Amniotic epithelial cell (primary cell): Measurements from ENCODE around the gene CPD.

ENCODE experiments used
- DNase-seq: peaks from one replicate; pipeline ENCODE4 v3.0.0-alpha.2; 2010; ENCODE audit warnings: low read depth

The CPD gene

DNA sequence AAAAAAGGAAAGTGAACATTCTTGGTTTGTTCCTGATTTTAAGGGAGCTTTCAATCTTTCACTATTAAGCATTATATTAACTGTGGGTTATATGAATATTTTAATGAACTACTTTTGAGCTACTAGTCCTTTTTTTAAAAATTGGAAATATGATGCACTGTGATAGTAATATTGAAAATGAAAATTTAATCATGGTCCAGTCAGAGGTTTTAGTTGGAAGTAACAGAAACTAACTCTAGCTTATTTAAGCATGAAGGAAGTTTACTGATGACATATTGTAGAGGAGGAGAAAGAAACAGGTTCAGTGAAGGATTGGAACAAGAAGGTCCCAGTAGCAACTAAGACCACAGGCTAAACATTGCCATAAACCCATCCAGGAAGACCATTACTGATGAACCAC is 24.0 kb upstream of the CPD start:
- DNase-seq: no peak

DNA sequence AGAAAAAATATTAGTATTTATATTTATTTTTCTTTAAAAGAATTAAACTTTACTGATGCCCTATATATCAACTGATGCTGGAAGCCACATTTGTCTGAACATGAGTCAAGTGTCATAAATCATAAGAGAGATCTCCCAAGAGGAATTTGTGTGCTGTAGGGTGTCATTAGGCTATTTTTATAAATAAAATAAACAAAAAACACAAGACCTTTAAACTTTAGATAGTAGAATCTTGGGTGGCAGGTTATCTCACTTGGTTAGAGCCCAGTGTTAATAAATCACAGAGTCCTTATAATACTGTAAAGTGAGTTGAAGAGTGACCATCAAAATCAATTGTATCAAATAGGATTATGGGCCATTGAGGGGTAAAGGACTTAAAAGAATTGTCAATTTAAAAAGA is 21.3 kb upstream of the CPD start:
- DNase-seq: peak; percentile 24

DNA sequence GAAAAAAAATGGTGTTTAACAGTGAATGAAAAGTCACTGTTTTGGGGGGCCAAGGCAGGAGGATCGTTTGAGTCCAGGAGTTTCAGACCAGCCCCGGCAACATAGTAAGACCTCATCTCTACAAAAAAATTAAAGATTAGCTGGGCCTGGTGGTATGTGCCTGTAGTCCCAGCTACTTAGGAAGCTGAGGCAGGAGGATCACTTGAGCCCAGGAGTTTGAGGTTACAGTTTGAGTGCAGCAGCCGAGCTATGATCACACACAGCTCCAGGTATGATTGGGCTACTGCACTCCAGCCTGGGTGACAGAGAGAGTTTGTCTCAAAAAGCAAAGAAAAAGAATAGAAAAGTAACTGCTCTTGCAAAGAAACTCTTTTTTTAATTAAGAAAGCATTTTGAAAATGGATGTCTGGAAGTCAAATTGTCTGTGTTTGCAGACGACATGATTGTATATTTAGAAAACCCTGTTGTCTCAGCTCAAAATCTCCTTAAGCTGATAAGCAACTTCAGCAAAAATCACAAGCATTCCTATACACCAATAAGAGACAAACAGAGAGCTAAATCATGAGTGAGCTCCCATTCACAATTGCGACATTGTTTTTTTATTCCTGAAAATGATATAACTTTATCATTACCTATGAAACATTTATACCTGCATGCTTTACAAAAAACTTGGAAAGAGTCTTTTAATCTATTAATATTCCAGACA is 20.5 kb upstream of the CPD start:
- no peak for DNase-seq

DNA sequence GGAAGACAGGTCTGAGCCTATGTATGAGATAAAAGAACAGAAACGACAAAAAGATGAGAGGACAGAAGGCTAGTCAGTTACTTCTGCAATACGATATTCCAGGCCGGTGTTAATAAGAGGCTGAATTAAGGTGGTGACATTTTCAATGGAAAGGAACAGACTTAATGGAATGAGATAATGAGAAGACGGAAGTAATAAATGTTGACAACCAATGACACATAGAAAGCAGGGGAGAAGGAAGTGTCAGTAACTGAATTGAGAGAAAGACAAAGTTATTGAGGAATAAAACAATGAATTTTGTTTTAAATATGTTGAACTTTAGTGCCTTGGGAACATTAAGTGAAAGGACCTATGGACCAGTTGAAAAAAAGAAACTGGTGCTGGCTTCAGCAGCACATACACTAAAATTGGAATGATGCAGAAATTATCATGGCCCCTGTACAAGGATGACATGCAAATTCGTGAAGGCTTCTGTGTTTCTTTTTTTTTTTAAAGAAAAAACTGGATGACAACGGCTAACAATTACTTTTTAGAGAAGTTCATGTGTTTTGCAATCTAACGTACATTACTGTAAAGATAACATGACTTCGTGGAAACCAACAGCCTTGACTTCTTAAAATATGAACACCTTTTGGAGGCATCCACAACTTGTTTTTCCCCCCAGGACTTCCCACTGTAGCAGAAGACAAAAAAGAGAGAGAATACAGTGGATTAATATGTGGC is 18.5 kb upstream of the CPD start:
- no peak for DNase-seq

DNA sequence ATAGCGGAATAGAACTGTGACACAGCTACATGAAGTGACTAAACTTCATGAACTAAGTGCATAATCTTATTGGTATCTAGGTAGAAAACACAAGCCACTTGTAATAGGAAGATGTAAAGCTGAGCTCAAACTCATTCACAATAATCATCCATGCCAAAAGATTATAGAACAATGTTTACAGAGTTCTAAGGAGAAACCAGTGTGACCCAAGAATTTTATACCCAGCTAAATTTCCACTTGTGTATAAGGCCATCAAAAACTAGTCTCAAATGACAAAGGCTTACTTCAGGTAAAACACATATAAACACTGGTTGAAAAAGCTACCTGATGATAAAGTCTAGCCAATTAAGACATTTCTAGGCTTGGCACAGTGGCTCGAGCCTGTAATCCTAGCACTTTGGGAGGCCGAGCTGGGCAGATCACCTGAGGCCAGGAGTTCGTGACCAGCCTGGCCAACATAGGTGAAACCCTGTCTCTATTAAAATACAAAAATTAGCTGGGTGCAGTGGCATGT is 16.9 kb upstream of the CPD start:
- DNase-seq: no peak

DNA sequence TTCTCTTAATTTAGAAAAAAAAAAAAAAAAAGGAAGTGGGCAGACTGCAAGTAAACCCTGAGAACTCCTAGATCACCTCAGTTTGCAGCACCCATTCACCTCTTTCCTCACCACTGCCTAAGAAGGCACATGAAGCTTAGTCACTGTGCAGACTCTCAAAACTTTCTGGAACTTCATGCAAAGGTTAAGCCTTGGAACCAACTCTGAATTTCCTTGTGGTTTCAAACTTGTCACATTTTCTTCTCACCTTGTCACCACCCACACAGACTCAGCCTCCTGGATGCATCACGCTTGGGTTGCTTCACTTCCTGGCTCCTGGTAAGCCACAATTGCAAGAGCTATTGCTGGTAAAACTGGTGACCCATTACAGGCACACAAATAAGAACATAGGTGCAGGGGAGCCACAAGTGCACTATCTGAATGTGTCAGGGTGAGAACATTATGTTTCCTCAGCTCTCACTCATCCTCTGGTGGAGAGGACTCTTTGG is 15.0 kb upstream of the CPD start:
- DNase-seq: peak; percentile 76

DNA sequence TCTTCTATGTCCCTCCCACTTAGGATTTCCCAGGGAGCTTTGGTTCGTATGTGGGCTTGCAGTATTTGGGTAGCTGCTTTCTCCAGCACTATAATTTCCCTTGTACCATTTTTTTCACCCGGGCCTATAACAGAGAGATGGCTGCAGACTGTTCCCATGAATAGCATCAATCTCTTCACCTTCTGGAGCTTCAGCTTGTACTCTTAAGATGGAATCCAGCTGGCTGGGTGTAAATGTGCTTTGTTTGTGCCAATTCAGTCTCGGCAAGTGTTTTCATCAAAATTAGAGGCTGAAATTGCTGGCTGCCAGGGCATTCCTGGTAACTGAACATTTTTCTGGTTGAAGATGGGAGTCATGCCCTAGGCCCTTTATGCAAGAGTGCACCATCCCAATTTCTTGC is 12.2 kb upstream of the CPD start:
- no peak for DNase-seq

DNA sequence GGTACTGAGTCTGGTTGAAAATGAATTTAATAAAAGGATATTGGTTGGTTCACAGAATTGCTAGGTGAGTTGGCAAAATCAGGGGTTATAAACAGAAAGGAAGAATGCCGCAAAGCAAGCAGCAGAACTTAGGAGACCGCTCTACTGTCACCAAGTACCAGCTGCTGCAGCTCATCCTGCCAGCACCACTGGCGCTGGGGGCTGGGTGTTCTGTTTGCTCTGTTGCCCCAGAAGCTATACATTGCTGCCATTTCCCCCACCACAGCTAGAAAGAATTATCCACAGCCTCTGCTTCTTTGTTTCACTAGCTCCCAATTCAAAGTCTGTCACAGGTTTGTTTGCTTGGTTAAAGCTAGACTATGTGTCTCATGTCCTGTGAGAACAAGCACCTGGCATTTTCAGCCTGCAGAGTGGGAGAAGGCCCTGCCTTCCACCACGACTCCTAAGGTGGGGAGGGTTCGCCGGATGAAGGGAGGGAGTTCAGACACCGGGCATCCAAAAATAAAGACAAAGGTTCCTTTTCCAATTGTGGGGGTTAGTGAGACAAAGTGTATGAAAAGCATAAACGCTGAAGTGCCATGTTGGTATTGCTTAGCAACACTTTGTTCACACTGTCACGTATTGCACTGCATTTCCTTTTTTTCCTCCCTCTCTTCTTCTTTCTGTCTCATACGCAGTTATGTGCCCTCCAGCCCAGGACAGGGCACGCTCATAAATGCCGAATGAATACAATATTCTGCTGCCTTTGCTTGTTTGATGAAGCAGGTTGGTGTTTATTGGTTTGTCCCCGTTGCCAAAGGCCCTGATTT is 9.6 kb upstream of the CPD start:
- DNase-seq: no peak

DNA sequence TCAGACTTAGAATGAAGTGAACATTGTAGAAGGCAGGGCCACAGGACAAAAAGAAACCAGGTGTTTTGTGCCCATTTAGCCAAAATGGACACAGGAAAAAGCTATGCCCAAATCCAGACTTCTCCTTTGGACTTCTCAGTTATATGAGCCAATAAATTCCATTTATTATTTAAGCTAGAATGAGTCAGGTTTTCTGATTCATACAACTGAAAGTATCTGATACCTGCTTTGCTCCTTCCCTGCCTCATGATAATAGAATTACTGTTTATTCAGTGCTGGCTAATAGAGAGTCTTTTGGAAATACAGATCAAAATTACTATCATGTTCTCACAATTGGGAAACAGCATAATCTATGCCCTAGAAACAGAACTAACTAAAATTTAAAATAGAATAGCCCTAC is 8.7 kb upstream of the CPD start:
- no peak for DNase-seq

DNA sequence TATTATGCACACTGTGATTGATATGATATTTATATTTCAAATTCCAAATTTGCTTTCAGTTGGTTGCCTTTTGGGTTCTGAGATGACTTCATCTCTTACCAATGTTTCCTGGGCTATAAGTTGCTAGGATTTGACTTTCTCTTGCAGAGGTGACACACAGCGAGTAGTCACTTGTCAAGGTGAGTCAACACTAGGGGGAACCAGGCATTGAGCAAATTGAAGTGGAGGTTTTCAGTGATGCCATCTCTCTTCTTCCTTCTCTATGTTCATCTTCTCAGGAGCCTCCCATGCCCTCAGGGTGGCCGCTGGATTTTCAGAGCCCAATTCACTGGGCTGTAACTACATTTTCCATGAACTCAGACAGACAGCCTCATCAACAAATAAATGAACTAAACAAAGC is 6.0 kb upstream of the CPD start:
- DNase-seq: no peak

DNA sequence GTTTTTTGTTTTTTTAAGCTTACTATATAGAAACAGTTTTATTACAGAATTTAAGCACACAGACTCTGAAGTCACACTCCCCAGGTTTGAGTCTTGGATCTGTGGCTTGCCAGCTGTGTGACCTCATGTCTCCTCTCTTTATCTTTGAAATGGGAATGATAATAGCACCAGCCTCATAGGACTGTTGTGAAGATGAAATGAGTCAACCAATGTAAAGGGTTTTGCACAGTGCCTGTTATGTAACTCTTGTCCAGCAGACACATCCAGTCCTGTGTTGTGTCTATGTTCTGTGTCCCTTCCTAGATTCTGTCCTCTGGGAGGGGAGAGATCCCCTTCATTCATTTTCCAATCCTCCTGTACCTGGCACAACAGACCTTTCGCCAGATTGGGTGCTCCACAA is 3.1 kb upstream of the CPD start:
- no peak for DNase-seq

DNA sequence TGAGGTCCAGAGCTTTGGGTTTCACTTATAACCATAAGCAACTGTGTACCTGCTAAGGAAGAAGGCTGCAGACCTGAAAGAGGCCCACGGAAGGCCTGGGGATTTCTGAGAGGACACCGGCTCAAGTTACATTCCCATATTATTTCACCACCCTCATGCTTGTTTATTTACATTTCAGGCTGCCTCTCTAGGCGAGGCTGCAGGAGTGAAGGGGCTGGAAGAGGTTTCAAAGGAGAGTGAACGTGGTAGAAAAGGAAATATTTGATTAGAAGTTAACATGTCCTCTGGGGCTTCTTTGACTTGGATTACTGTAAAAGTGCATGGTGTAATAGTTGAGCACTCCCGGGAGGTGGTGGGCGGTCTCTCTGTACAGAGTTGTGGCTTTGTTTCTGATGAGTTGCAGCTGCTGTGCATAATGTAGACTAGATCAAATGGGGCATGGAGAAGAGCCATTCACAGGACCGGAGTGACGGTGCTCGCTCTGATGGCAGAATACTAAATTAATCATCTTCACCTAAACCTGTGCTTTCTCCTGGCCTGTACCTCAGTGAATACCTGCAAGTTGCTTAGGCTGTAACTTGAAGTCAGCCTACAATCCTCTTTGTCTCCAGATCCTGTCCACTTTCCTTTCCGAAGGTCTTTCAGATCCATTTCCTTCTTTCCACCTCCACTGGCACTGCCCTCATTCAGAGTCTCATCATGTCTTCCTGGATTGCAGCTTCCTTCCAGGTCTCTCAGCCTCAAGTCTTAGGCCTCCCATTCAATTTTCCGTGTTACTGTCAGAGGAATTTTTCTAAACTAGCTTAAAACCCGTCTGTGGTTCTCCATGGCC is 1.9 kb upstream of the CPD start:
- peak; percentile 76 for DNase-seq

DNA sequence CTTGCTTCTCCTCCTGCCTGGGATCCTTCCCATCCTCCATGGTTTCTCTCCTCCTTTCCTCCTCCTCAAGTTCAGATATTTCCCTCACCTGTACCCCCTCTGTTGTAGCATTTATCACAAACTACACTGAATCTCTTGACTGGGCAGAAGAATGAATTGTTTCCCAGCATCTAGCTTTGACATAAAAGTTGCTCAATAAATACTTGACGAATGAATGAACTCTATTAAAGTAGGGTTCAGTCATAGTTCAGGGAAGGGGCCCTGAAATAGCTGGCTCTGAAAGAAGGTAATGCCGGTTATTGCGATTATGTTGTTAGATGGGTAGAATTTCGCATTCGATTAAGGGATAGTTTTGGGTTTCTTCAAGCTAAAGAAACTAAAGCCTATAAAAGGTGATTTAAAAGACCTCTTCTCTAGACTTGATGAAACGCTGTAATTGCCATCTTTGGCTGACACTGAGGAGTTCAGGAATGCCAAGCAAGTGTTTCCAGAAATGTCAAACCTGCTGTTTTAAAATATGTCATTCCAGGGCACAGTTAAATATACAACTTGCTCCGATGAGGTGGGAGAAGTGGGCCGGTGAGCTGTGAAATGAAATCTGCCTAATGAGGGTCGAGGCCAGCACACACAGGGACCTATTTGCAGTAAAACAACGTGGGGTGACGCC is 1.0 kb upstream of the CPD start:
- peak; percentile 32 for DNase-seq

DNA sequence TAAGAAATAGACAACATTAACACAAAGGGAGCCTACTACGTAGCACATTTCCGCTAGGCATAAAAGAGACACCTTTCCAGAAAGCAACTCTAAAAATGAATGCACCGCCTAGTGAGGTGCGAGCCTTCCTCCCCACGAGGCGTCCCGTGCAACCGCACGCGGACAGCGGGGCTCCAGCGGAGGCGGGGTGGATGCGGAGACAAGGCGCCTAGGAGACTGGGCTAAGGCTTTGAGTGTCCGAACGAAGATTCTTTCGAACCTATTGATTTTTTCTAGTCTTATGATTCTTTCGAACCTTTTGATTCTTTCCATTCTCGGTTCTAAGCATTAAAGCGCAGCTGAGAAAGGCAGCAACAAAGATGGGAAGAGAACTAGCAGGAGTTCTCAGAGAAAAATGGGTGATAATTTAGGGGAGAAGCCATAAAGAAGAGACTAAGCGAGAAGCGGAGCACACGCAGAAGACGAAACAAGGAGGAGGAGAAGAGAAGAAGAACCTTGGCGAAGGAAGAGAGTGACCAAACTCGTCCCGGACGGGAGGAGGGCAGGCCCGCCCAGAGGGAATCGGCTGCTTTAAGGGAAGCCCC is 394 bp upstream of the CPD start:
- no peak for DNase-seq

DNA sequence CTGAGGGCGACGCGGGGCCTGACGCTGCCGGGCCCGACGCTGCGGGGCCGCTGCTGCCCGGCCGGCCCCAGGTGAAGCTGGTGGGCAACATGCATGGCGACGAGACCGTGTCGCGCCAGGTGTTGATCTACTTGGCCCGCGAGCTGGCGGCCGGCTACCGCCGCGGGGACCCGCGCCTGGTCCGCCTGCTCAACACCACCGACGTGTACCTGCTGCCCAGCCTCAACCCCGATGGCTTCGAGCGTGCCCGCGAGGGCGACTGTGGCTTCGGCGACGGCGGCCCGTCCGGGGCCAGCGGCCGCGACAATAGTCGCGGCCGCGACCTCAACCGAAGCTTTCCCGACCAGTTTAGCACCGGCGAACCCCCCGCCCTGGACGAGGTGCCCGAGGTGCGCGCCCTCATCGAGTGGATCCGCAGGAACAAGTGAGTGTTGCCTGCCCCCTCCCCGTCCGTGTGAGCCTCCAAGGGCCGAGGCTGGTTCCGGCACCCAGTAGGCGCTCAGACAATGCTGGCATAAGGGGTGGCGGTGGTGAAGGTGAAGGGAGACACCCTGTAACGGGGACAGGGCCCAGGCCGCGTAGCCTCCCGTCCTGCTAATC is 676 bp downstream of the CPD start:
- DNase-seq: no peak

DNA sequence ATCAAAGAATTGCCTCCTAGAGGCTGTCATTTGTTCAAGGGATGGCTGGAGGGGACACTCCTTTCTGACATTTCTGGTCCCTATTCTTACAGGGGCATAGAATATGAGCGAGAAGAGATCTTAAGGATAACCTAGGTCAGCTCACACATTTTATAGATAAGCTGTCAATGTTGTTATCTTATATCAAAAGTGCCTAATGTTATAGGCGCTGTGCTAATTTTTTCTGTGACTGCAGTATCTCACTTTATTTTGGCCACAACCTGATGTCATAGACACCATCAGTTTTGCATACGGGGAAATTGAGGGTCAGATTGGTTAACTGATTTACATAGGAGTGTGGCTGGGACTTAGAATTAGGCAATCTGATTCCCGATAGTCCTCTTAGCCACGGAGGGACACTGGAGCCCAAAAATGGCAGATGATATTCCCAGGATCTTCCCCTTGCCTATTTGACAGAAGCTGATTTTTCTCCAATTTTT is 1.2 kb downstream of the CPD start:
- peak; percentile 22 for DNase-seq

DNA sequence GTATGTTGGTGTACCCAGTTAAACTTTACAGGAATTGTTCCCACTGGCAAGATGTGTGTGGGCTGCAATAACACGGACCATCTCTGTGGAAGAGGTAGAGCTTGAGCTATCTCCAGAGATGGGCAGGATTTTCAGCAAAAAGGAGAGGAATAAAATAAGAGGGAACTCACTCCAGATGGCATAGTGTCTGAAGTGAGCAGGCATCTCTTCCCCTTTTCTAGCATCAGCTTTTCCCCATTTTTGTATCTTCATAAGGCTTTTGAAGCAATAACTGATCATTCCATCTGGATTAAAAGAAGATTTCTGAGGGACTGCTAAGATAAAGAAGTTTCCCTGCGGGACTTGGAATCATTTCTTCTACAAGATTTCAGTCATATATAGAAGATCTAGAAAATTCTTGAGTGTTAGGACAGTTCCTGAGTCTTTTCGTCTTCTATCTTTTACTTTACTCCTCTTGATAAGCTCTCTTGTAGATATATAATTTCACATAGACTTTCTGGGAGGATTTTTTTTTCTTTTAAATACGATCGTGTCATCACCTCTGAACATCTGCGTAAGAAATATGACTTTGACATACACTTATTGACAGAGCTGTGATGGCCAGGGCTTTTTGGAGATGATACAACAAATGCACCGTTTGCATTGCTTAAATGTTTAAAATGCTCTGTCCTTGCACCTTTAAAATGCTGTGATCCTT is 2.1 kb downstream of the CPD start:
- no peak for DNase-seq

DNA sequence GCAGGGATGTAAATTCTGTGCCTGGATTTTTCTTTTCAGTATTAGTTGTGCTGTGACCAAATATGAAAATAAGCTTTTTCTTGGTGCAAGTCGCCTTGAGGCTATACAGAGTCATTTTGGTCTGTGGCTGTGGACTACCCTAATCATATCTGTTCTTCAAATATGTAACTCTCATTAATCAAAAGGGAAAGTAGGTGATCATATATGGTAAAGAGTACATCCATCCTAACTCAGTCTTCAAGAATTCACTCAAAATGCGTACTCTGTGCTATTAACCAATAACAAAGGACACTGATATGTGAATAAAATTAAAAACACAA is 2.6 kb downstream of the CPD start:
- DNase-seq: no peak

DNA sequence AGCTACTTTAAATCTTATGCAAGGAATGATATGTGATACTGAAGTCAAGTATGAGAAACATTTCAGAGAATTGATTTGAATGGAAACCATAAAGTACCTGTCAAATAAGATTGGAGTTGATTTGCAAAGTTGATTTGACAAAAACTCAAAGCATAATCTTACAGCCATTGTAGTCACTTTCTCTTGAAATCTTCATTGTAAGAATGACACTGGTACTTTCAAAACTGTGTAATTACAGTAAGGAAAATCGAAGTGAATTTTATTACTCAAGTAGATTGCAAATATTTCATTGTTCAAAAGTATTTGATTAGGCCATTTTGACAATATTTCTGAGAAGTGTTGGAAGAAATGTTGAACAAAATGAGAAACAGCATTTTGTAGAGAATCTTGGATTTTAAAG is 3.6 kb downstream of the CPD start:
- DNase-seq: no peak
